H9 (cell line): Measurements from ENCODE around the gene CHMP2A. TPM values are rescaled to one million over a fixed set of nuclear protein-coding genes. Genes with fewer than 3 reads are reported as not detected.

Source experiments
- DNase-seq: peaks from one replicate; pipeline ENCODE4 v3.0.0-alpha.2; 2017
- H2AFZ ChIP-seq: one replicate; pipeline ENCODE4 v1.6.1; 2013; ENCODE audit warnings: mild to moderate bottlenecking, low read length, control low read depth, moderate library complexity
- H2AK5ac ChIP-seq: 2 replicates; pipeline ENCODE4 v1.6.1; 2013; ENCODE audit warnings: low read length, control low read depth, mixed read lengths; ENCODE audit not compliant: insufficient read length
- H2BK120ac ChIP-seq: one replicate; pipeline ENCODE4 v1.6.1; 2013; ENCODE audit warnings: low read depth, mild to moderate bottlenecking, low read length, control low read depth, inconsistent platforms; ENCODE audit not compliant: poor library complexity, severe bottlenecking
- H2BK12ac ChIP-seq: 2 replicates; pipeline ENCODE4 v1.6.1; 2013; ENCODE audit warnings: low read length, control low read depth, mixed read lengths, low read depth; ENCODE audit not compliant: insufficient read length
- H2BK15ac ChIP-seq: 2 replicates; pipeline ENCODE4 v1.6.1; 2013; ENCODE audit warnings: low read depth, low read length, control low read depth
- H2BK20ac ChIP-seq: one replicate; pipeline ENCODE4 v1.6.1; 2013; ENCODE audit warnings: low read depth, mild to moderate bottlenecking, low read length, control low read depth, inconsistent platforms; ENCODE audit not compliant: poor library complexity, severe bottlenecking
- H2BK5ac ChIP-seq: 2 replicates; pipeline ENCODE4 v1.6.1; 2013; ENCODE audit warnings: low read length, control low read depth, mixed read lengths; ENCODE audit not compliant: insufficient read length
- H3K14ac ChIP-seq: 2 replicates; pipeline ENCODE4 v1.6.1; 2013; ENCODE audit warnings: low read length, control low read depth; ENCODE audit not compliant: insufficient read depth
- H3K18ac ChIP-seq: 2 replicates; pipeline ENCODE4 v1.6.1; 2013; ENCODE audit warnings: low read depth, mild to moderate bottlenecking, mixed read lengths, low read length, control low read depth; ENCODE audit not compliant: insufficient read length
- H3K23ac ChIP-seq: 2 replicates; pipeline ENCODE4 v1.6.1; 2013; ENCODE audit warnings: low read length, control low read depth, mixed read lengths, low read depth; ENCODE audit not compliant: insufficient read length
- H3K23me2 ChIP-seq: 2 replicates; pipeline ENCODE4 v1.6.1; 2013; ENCODE audit warnings: low read depth, mild to moderate bottlenecking, mixed read lengths, low read length, control low read depth; ENCODE audit not compliant: insufficient read length, poor library complexity, severe bottlenecking
- H3K27ac ChIP-seq: 2 replicates; pipeline ENCODE4 v1.5.1; 2013; ENCODE audit warnings: low read length, control low read depth, mixed read lengths, low read depth; ENCODE audit not compliant: insufficient read length
- H3K27me3 ChIP-seq: 2 replicates; pipeline ENCODE4 v1.6.1; 2013; ENCODE audit warnings: low read length, control low read depth, inconsistent platforms; ENCODE audit not compliant: insufficient read depth
- H3K4ac ChIP-seq: 2 replicates; pipeline ENCODE4 v1.6.1; 2013; ENCODE audit warnings: low read depth, mild to moderate bottlenecking, control low read depth, inconsistent platforms, low read length, moderate library complexity
- H3K4me1 ChIP-seq: 2 replicates; pipeline ENCODE4 v1.6.1; 2013; ENCODE audit warnings: low read length, control low read depth, inconsistent platforms; ENCODE audit not compliant: insufficient read depth
- H3K4me2 ChIP-seq: 2 replicates; pipeline ENCODE4 v1.6.1; 2013; ENCODE audit warnings: low read length, control low read depth, mixed read lengths; ENCODE audit not compliant: insufficient read length, insufficient read depth
- H3K56ac ChIP-seq: 2 replicates; pipeline ENCODE4 v1.6.1; 2013; ENCODE audit warnings: low read depth, mild to moderate bottlenecking, mixed read lengths, low read length, control low read depth; ENCODE audit not compliant: insufficient read length
- H3K79me1 ChIP-seq: 2 replicates; pipeline ENCODE4 v1.6.1; 2013; ENCODE audit warnings: low read depth, mild to moderate bottlenecking, moderate library complexity, low read length, control low read depth, inconsistent platforms; ENCODE audit not compliant: insufficient read depth, poor library complexity, severe bottlenecking
- H3K79me2 ChIP-seq: 2 replicates; pipeline ENCODE4 v1.6.1; 2013; ENCODE audit warnings: low read length, control low read depth, inconsistent platforms; ENCODE audit not compliant: insufficient read depth
- H3K9ac ChIP-seq: 2 replicates; pipeline ENCODE4 v1.6.1; 2013; ENCODE audit warnings: low read length, control low read depth, mixed read lengths; ENCODE audit not compliant: insufficient read length; ENCODE audit errors: extremely low read depth
- H3K9me3 ChIP-seq: one replicate; pipeline ENCODE4 v1.6.1; 2013; ENCODE audit warnings: low read depth, low read length, inconsistent platforms; ENCODE audit not compliant: control insufficient read depth
- H3T11ph ChIP-seq: one replicate; pipeline ENCODE4 v1.6.1; 2013; ENCODE audit warnings: mild to moderate bottlenecking, low read length, control low read depth, inconsistent platforms
- H4K20me1 ChIP-seq: one replicate; pipeline ENCODE4 v1.6.1; 2013; ENCODE audit not compliant: control insufficient read depth, insufficient read length, insufficient read depth
- H4K5ac ChIP-seq: 2 replicates; pipeline ENCODE4 v1.6.1; 2013; ENCODE audit warnings: low read depth, mild to moderate bottlenecking, mixed read lengths, low read length, control low read depth; ENCODE audit not compliant: insufficient read length
- H4K8ac ChIP-seq: replicated peaks from 2 replicates; pipeline ENCODE4 v1.6.1; 2013; ENCODE audit warnings: low read length, control low read depth, mixed read lengths, low read depth; ENCODE audit not compliant: insufficient read length
- H4K91ac ChIP-seq: 2 replicates; pipeline ENCODE4 v1.6.1; 2013; ENCODE audit warnings: low read depth, mild to moderate bottlenecking, moderate library complexity, mixed read lengths, low read length, control low read depth; ENCODE audit not compliant: insufficient read length
- H3K27ac Mint-ChIP-seq, 3 experiments: 2 replicates in 2 of 3; 3 replicates in 1 of 3; pipeline ENCODE4 v1.8.0; 2020 to 2021; ENCODE audit warnings: mixed read lengths in 3 of 3, mild to moderate bottlenecking in 1 of 3, moderate library complexity in 1 of 3
- H3K27me3 Mint-ChIP-seq: 2 replicates; pipeline ENCODE4 v1.8.0; 2021; ENCODE audit warnings: low read depth, mild to moderate bottlenecking, moderate library complexity, mixed read lengths
- H3K36me3 Mint-ChIP-seq, 3 experiments: 2 replicates in 2 of 3; 3 replicates in 1 of 3; pipeline ENCODE4 v1.8.0; 2020 to 2021; ENCODE audit warnings: low read depth in 3 of 3, mixed read lengths in 3 of 3; ENCODE audit not compliant: insufficient read depth in 1 of 3
- H3K4me1 Mint-ChIP-seq, 2 experiments: 2 replicates each; pipeline ENCODE4 v1.8.0; 2020; ENCODE audit warnings: mixed read lengths in 2 of 2
- H3K4me3 Mint-ChIP-seq, 2 experiments: 2 replicates in 1 of 2; 3 replicates in 1 of 2; pipeline ENCODE4 v1.8.0; 2020 to 2021; ENCODE audit warnings: mild to moderate bottlenecking in 2 of 2, mixed read lengths in 2 of 2, moderate library complexity in 1 of 2
- H3K9me3 Mint-ChIP-seq, 2 experiments: 2 replicates in 1 of 2; 3 replicates in 1 of 2; pipeline ENCODE4 v1.8.0; 2020; ENCODE audit warnings: mild to moderate bottlenecking in 2 of 2, mixed read lengths in 2 of 2, moderate library complexity in 1 of 2
- CTCF ChIP-seq: fragments of 200-600 bp; sonication (generic); conservative IDR thresholded peaks from 3 replicates; pipeline ENCODE4 v1.8.0; 2021; ENCODE audit warnings: antibody characterized with exemption, mild to moderate bottlenecking
- WGBS: extraction: QIAGEN DNeasy Blood & Tissue Kit; methylation state at CpG from one replicate; pipeline ENCODE4 v1.1.7; 2013; ENCODE audit warnings: missing lambda C conversion rate, low lambda C conversion rate, mixed read lengths; ENCODE audit not compliant: insufficient read length; ENCODE audit errors: extremely low coverage; 5-methylcytosine and 5-hydroxymethylcytosine counted together
- total RNA-seq: library from RNA; stranded (reverse); gene quantifications from 2 replicates; pipeline ENCODE4 v1.2.1, GENCODE V29; 2021

CHMP2A gene
- total RNA-seq, 1 experiment from 2014 or later: 109 TPM

- Histone ChIP-seq H2BK120ac (no peak within 1 kb of the TSS), H2BK12ac (no peak within 1 kb of the TSS), H4K20me1 (no peaks in the 10 kb centered on the region), H3K4ac (no peak within 1 kb of the TSS), H3K27ac (no peak within 1 kb of the TSS), H2AK5ac (no peak within 1 kb of the TSS), H3K4me1 (no peaks in the 10 kb centered on the region), H3K4me2 (no peak within 1 kb of the TSS), H4K5ac (no peak within 1 kb of the TSS), H3K79me2 (no peaks in the 10 kb centered on the region), H3K23ac (no peak within 1 kb of the TSS), H3T11ph (no peak within 1 kb of the TSS), H2BK15ac (no peak within 1 kb of the TSS), H2BK20ac (no peak within 1 kb of the TSS), H3K14ac (no peak within 1 kb of the TSS), H3K18ac (no peak within 1 kb of the TSS), H3K56ac (no peak within 1 kb of the TSS), H4K91ac (no peak within 1 kb of the TSS), H2AFZ (no peak within 1 kb of the TSS), H3K23me2 (peaks cover 4% of the 10 kb centered on the region), H3K27me3 (no peaks in the 10 kb centered on the region), H3K79me1 (no peaks in the 10 kb centered on the region), H3K9ac (no peak within 1 kb of the TSS), H2BK5ac (no peak within 1 kb of the TSS), H3K9me3 (no peaks in the 10 kb centered on the region), H4K8ac (no peak within 1 kb of the TSS)
- WGBS: no CpG with 5 or more reads among the region's 25 CpGs
- TF ChIP-seq CTCF: no peak
- peaks cover 11% of the 10 kb centered on the region for H3K27me3 Mint-ChIP-seq
- peaks cover 8 to 12% of the 10 kb centered on the region in 2 experiments for H3K9me3 Mint-ChIP-seq
- H3K4me1 Mint-ChIP-seq: peaks cover 18 to 20% of the 10 kb centered on the region in 2 experiments
- H3K27ac Mint-ChIP-seq: peak within 1 kb of the TSS in 1 of 3 experiments; percentile 63; a peak in 1 of 7 replicates
- peaks cover 5 to 18% (median 13%) of the 10 kb centered on the region in 3 experiments; a peak in 6 of 7 replicates for H3K36me3 Mint-ChIP-seq
- H3K4me3 Mint-ChIP-seq: no peak within 1 kb of the TSS
- no peak for DNase-seq
These were observed 43.3 kb downstream of the CHMP2A start, which contains the start of gene SLC27A5 for GRCh38 chr19:58511353-58512208. TSS of gene SLC27A5 (minus strand) at chr19:58511992. CDS start at chr19:58511955, 37 bp downstream.
